GM19099 (cell line): ENCODE measurements around the gene GAP43.

ENCODE experiments used
- POLR2A ChIP-seq: IDR thresholded peaks from 3 replicates; pipeline ENCODE4 v1.6.1; 2011; ENCODE audit warnings: low read depth; ENCODE audit not compliant: insufficient read length; ENCODE audit errors: extremely low read depth

Gene GAP43

GRCh38 chr3:115616461-115616860 is 6.8 kb upstream of the GAP43 start:
- no peak for TF ChIP-seq POLR2A

- TF ChIP-seq POLR2A = no peak
Measured at GRCh38 chr3:115617591-115617990, 5.7 kb upstream of the GAP43 start.

- no peak for TF ChIP-seq POLR2A
Measured at GRCh38 chr3:115624029-115624741, 875 bp downstream of the GAP43 start.

- TF ChIP-seq POLR2A = no peak
Measured at GRCh38 chr3:115624901-115625300, 1.6 kb downstream of the GAP43 start.

GRCh38 chr3:115626006-115626409 is 2.7 kb downstream of the GAP43 start:
- TF ChIP-seq POLR2A = no peak

- TF ChIP-seq POLR2A = no peak
Measured at GRCh38 chr3:115626721-115627120, 3.4 kb downstream of the GAP43 start.

- no peak for TF ChIP-seq POLR2A
Measured at GRCh38 chr3:115627180-115628074, 4.1 kb downstream of the GAP43 start.

GRCh38 chr3:115628075-115628412 is 4.7 kb downstream of the GAP43 start:
- TF ChIP-seq POLR2A = no peak

- TF ChIP-seq POLR2A = no peak
Measured at GRCh38 chr3:115630850-115631249, 7.5 kb downstream of the GAP43 start.

- TF ChIP-seq POLR2A = no peak
Measured at GRCh38 chr3:115632026-115632425, 8.7 kb downstream of the GAP43 start.

- TF ChIP-seq POLR2A = no peak
Measured at GRCh38 chr3:115633467-115633866, 10.2 kb downstream of the GAP43 start.

GRCh38 chr3:115634052-115634451 is 10.7 kb downstream of the GAP43 start:
- no peak for TF ChIP-seq POLR2A

GRCh38 chr3:115635406-115635805 is 12.1 kb downstream of the GAP43 start:
- no peak for TF ChIP-seq POLR2A

GRCh38 chr3:115638241-115638640 is 14.9 kb downstream of the GAP43 start:
- TF ChIP-seq POLR2A = no peak

- TF ChIP-seq POLR2A = no peak
Measured at GRCh38 chr3:115638991-115639390, 15.7 kb downstream of the GAP43 start.

GRCh38 chr3:115644391-115644790 is 21.1 kb downstream of the GAP43 start:
- no peak for TF ChIP-seq POLR2A

- TF ChIP-seq POLR2A = no peak
Measured at GRCh38 chr3:115646027-115646690, 22.8 kb downstream of the GAP43 start.

- TF ChIP-seq POLR2A = no peak
Measured at GRCh38 chr3:115648559-115648958, 25.2 kb downstream of the GAP43 start.
